ENCODE data around the gene RPH3AL. TPM values are rescaled to one million over a fixed set of nuclear protein-coding genes. Genes with fewer than 3 reads are reported as not detected.

RPH3AL gene
- total and polyA plus RNA-seq, 3 donors from 2014 or later = 4.4 to 13.5 (median 6.5) TPM

DNA sequence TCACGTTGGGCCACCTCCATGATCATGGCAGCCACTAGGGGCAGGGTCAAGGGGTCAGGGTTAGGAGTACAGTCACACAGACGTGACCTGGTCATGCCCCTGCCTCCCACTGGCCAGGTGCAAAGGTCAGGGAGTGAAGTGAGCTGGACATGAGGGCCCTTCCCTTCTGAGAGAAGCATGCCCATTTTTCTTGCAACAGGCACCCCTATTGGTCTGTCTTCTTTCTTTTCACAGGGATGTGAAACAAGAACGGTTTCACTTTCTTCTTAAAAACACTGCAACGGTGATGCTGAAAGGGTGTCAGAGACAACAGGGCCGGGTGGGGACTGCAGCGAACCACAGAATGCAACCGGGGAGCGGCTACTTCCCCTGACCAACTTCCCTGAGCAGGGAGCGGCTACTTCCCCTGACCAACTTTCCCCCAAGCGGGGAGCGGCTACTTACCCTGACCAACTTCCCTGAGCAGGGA, 119.1 kb downstream of the RPH3AL start:
- intact Hi-C loops (cut with DNase I; ENCODE audit: low total_unique reads) = no loop called here
- H3K27ac ChIP-seq = no peak overlapping the region
- no peak for DNase-seq

DNA sequence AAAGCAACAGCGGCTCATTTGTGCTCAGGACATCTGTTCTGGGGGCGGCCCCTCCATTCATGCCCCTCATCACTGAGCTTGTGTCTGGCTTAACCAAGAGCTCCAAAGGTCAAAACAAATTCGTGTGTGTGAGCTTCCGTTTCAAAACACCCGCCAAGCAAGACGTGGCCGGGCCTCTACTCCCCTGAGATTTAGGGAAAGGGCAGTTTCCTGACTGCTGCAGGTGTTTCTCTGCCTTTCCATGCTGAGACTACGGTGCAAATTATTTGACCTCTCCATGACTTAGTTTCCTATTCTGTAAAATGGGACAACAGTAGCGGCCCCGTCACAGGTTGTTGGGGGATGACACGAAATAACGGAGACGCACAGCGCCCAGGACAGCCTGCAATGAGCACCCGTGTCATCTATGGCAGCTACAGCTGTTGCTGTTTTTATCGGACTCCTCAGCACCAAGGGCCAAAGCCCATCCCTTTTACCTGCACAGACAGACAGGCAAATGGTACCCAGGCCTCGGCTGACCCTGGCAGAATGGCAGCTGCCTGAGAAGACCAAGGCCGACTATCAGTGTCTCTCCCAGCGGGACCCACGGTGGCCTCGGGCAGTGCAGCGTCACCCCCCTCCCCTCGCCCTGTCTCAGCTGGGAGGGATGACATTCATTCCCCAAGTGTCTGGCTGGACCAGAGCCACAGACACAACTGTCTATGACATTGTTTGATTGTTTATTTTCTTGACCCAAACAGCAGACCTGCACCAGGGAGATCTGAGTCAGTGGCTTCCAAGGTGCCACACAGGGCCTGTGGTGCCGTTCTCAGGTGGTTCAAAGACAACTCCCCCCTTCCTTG, 120.4 kb downstream of the RPH3AL start:
- no peak for TF ChIP-seq CTCF (IDR thresholded peaks at IDR 0.05)
- no peak for TF ChIP-seq POLR2A (IDR thresholded peaks at IDR 0.05)
- 79% methylated on average over 17 to 24 of the region's 24 CpGs for WGBS, 2 donors
- Histone ChIP-seq H3K9me3 (no peaks in the 10 kb centered on the region), H3K4me3 (no peak overlapping the region), H3K27me3 (no peaks in the 10 kb centered on the region), H3K36me3 (ENCODE audit: low read depth, missing control alignments) (no peaks in the 10 kb centered on the region), H3K4me1 (no peaks in the 10 kb centered on the region), H3K27ac (no peak overlapping the region)
- intact Hi-C loops (cut with DNase I; ENCODE audit: low total_unique reads) = no loop called here
- DNase-seq = no peak

More for the DNA sequence above, 119.1 kb downstream of the RPH3AL start:
- Histone ChIP-seq H3K27me3 (no peaks in the 10 kb centered on the region), H3K36me3 (ENCODE audit: low read depth, missing control alignments) (no peaks in the 10 kb centered on the region), H3K4me1 (no peaks in the 10 kb centered on the region), H3K9me3 (no peaks in the 10 kb centered on the region), H3K4me3 (no peak overlapping the region)
- WGBS, 2 donors = 73 to 75% methylated on average over 8 to 11 of the region's 11 CpGs
- TF ChIP-seq CTCF (IDR thresholded peaks at IDR 0.05) (no peak), POLR2A (IDR thresholded peaks at IDR 0.05) (no peak)

DNA sequence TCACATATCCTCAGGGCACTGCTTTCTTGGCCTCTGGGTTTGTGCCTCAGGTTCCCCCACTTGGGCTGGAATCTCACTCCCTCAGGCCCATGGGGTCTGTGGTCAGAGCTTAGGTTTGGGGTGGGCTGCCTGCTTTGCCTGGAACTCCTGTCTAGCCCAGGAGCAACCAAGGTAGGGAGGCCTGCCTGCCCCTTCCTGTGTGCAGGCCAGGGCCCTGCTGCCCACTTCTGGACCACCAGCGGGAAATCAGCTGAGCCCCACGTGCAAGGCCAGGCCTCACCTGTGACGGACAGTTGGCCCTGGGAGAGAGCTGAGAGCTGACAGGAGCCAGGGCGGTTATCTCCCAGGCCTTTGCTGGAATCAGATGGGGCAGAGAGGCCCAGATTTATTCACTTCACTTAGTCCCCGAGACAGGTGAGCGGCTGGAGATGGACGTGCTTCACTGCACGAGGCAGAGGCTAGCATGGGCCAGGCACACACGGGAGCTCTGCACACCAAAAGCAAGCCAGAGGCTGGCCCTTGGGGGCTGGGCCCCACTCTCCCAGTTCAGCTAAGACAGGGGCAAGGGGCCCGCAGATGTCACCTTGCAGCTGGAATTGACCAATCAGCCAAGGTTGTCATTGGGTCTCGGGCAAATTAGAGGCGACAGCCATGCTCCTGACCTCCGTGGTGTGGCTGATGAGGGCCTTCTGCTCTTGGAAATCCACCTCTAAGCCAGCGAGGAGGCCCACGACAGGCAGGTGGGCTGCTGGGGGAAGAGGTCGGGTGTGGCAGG, 121.2 kb downstream of the RPH3AL start:
- H3K9me3 ChIP-seq = no peaks in the 10 kb centered on the region
- no peaks in the 10 kb centered on the region for H3K36me3 ChIP-seq (ENCODE audit: low read depth, missing control alignments)
- no peaks in the 10 kb centered on the region for H3K27me3 ChIP-seq
- WGBS, 2 donors = 87 to 96% methylated on average over 8 to 16 of the region's 16 CpGs
- intact Hi-C loops (cut with DNase I; ENCODE audit: low total_unique reads) = no loop called here
- TF ChIP-seq POLR2A (IDR thresholded peaks at IDR 0.05) (no peak), CTCF (IDR thresholded peaks at IDR 0.05) (no peak)
- no peaks in the 10 kb centered on the region for H3K4me1 ChIP-seq
- no peak overlapping the region for H3K27ac ChIP-seq
- H3K4me3 ChIP-seq = no peak overlapping the region
- DNase-seq = no peak

DNA sequence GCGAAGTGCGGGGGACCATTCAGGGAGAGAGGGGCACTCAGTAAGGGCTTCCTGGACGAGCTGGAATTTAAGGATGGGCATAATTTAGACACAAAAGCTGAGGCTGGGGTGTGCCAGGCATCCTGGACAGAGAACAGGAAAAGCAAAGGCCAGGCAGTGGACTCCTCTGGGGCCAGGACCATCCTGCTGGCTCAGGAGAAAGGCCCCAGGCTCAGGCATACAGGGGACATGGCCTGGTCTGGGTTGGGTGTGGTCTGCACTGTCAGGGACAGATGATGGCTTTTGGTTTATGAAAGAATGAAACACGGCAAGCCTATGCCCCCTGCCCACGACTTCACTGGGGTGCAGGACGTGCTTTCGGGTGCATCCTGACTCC, 122.2 kb downstream of the RPH3AL start:
- WGBS, 2 donors = 91 to 99% methylated on average over 7 of the region's 7 CpGs

More for the DNA sequence above, 122.2 kb downstream of the RPH3AL start:
- H3K36me3 ChIP-seq (ENCODE audit: low read depth, missing control alignments) = no peaks in the 10 kb centered on the region
- TF ChIP-seq CTCF (IDR thresholded peaks at IDR 0.05) (no peak), POLR2A (IDR thresholded peaks at IDR 0.05) (no peak)
- no peaks in the 10 kb centered on the region for H3K9me3 ChIP-seq
- no peaks in the 10 kb centered on the region for H3K4me1 ChIP-seq
- no peak overlapping the region for H3K27ac ChIP-seq
- H3K4me3 ChIP-seq = no peak overlapping the region
- intact Hi-C loops (cut with DNase I; ENCODE audit: low total_unique reads) = no loop called here
- no peak for DNase-seq
- H3K27me3 ChIP-seq = no peaks in the 10 kb centered on the region

Measured in testis (tissue), 3 donors.